H9 (cell line): ENCODE results near the gene LZIC. TPM values are rescaled to one million over a fixed set of nuclear protein-coding genes. Genes with fewer than 3 reads are reported as not detected.

Experiments
- DNase-seq: peaks from one replicate; pipeline ENCODE4 v3.0.0-alpha.2; 2017
- H2AFZ ChIP-seq: one replicate; pipeline ENCODE4 v1.6.1; 2013; ENCODE audit warnings: mild to moderate bottlenecking, low read length, control low read depth, moderate library complexity
- H2AK5ac ChIP-seq: 2 replicates; pipeline ENCODE4 v1.6.1; 2013; ENCODE audit warnings: low read length, control low read depth, mixed read lengths; ENCODE audit not compliant: insufficient read length
- H2BK120ac ChIP-seq: one replicate; pipeline ENCODE4 v1.6.1; 2013; ENCODE audit warnings: low read depth, mild to moderate bottlenecking, low read length, control low read depth, inconsistent platforms; ENCODE audit not compliant: poor library complexity, severe bottlenecking
- H2BK12ac ChIP-seq: 2 replicates; pipeline ENCODE4 v1.6.1; 2013; ENCODE audit warnings: low read length, control low read depth, mixed read lengths, low read depth; ENCODE audit not compliant: insufficient read length
- H2BK15ac ChIP-seq: 2 replicates; pipeline ENCODE4 v1.6.1; 2013; ENCODE audit warnings: low read depth, low read length, control low read depth
- H2BK20ac ChIP-seq: one replicate; pipeline ENCODE4 v1.6.1; 2013; ENCODE audit warnings: low read depth, mild to moderate bottlenecking, low read length, control low read depth, inconsistent platforms; ENCODE audit not compliant: poor library complexity, severe bottlenecking
- H2BK5ac ChIP-seq: 2 replicates; pipeline ENCODE4 v1.6.1; 2013; ENCODE audit warnings: low read length, control low read depth, mixed read lengths; ENCODE audit not compliant: insufficient read length
- H3K14ac ChIP-seq: 2 replicates; pipeline ENCODE4 v1.6.1; 2013; ENCODE audit warnings: low read length, control low read depth; ENCODE audit not compliant: insufficient read depth
- H3K18ac ChIP-seq: 2 replicates; pipeline ENCODE4 v1.6.1; 2013; ENCODE audit warnings: low read depth, mild to moderate bottlenecking, mixed read lengths, low read length, control low read depth; ENCODE audit not compliant: insufficient read length
- H3K23ac ChIP-seq: 2 replicates; pipeline ENCODE4 v1.6.1; 2013; ENCODE audit warnings: low read length, control low read depth, mixed read lengths, low read depth; ENCODE audit not compliant: insufficient read length
- H3K23me2 ChIP-seq: 2 replicates; pipeline ENCODE4 v1.6.1; 2013; ENCODE audit warnings: low read depth, mild to moderate bottlenecking, mixed read lengths, low read length, control low read depth; ENCODE audit not compliant: insufficient read length, poor library complexity, severe bottlenecking
- H3K27ac ChIP-seq: 2 replicates; pipeline ENCODE4 v1.5.1; 2013; ENCODE audit warnings: low read length, control low read depth, mixed read lengths, low read depth; ENCODE audit not compliant: insufficient read length
- H3K27me3 ChIP-seq: 2 replicates; pipeline ENCODE4 v1.6.1; 2013; ENCODE audit warnings: low read length, control low read depth, inconsistent platforms; ENCODE audit not compliant: insufficient read depth
- H3K4ac ChIP-seq: 2 replicates; pipeline ENCODE4 v1.6.1; 2013; ENCODE audit warnings: low read depth, mild to moderate bottlenecking, control low read depth, inconsistent platforms, low read length, moderate library complexity
- H3K4me1 ChIP-seq: 2 replicates; pipeline ENCODE4 v1.6.1; 2013; ENCODE audit warnings: low read length, control low read depth, inconsistent platforms; ENCODE audit not compliant: insufficient read depth
- H3K4me2 ChIP-seq: 2 replicates; pipeline ENCODE4 v1.6.1; 2013; ENCODE audit warnings: low read length, control low read depth, mixed read lengths; ENCODE audit not compliant: insufficient read length, insufficient read depth
- H3K56ac ChIP-seq: 2 replicates; pipeline ENCODE4 v1.6.1; 2013; ENCODE audit warnings: low read depth, mild to moderate bottlenecking, mixed read lengths, low read length, control low read depth; ENCODE audit not compliant: insufficient read length
- H3K79me1 ChIP-seq: 2 replicates; pipeline ENCODE4 v1.6.1; 2013; ENCODE audit warnings: low read depth, mild to moderate bottlenecking, moderate library complexity, low read length, control low read depth, inconsistent platforms; ENCODE audit not compliant: insufficient read depth, poor library complexity, severe bottlenecking
- H3K79me2 ChIP-seq: 2 replicates; pipeline ENCODE4 v1.6.1; 2013; ENCODE audit warnings: low read length, control low read depth, inconsistent platforms; ENCODE audit not compliant: insufficient read depth
- H3K9ac ChIP-seq: 2 replicates; pipeline ENCODE4 v1.6.1; 2013; ENCODE audit warnings: low read length, control low read depth, mixed read lengths; ENCODE audit not compliant: insufficient read length; ENCODE audit errors: extremely low read depth
- H3K9me3 ChIP-seq: one replicate; pipeline ENCODE4 v1.6.1; 2013; ENCODE audit warnings: low read depth, low read length, inconsistent platforms; ENCODE audit not compliant: control insufficient read depth
- H3T11ph ChIP-seq: one replicate; pipeline ENCODE4 v1.6.1; 2013; ENCODE audit warnings: mild to moderate bottlenecking, low read length, control low read depth, inconsistent platforms
- H4K20me1 ChIP-seq: one replicate; pipeline ENCODE4 v1.6.1; 2013; ENCODE audit not compliant: control insufficient read depth, insufficient read length, insufficient read depth
- H4K5ac ChIP-seq: 2 replicates; pipeline ENCODE4 v1.6.1; 2013; ENCODE audit warnings: low read depth, mild to moderate bottlenecking, mixed read lengths, low read length, control low read depth; ENCODE audit not compliant: insufficient read length
- H4K8ac ChIP-seq: replicated peaks from 2 replicates; pipeline ENCODE4 v1.6.1; 2013; ENCODE audit warnings: low read length, control low read depth, mixed read lengths, low read depth; ENCODE audit not compliant: insufficient read length
- H4K91ac ChIP-seq: 2 replicates; pipeline ENCODE4 v1.6.1; 2013; ENCODE audit warnings: low read depth, mild to moderate bottlenecking, moderate library complexity, mixed read lengths, low read length, control low read depth; ENCODE audit not compliant: insufficient read length
- H3K27ac Mint-ChIP-seq, 3 experiments: 2 replicates in 2 of 3; 3 replicates in 1 of 3; pipeline ENCODE4 v1.8.0; 2020 to 2021; ENCODE audit warnings: mixed read lengths in 3 of 3, mild to moderate bottlenecking in 1 of 3, moderate library complexity in 1 of 3
- H3K27me3 Mint-ChIP-seq: 2 replicates; pipeline ENCODE4 v1.8.0; 2021; ENCODE audit warnings: low read depth, mild to moderate bottlenecking, moderate library complexity, mixed read lengths
- H3K36me3 Mint-ChIP-seq, 3 experiments: 2 replicates in 2 of 3; 3 replicates in 1 of 3; pipeline ENCODE4 v1.8.0; 2020 to 2021; ENCODE audit warnings: low read depth in 3 of 3, mixed read lengths in 3 of 3; ENCODE audit not compliant: insufficient read depth in 1 of 3
- H3K4me1 Mint-ChIP-seq, 2 experiments: 2 replicates each; pipeline ENCODE4 v1.8.0; 2020; ENCODE audit warnings: mixed read lengths in 2 of 2
- H3K4me3 Mint-ChIP-seq, 2 experiments: 2 replicates in 1 of 2; 3 replicates in 1 of 2; pipeline ENCODE4 v1.8.0; 2020 to 2021; ENCODE audit warnings: mild to moderate bottlenecking in 2 of 2, mixed read lengths in 2 of 2, moderate library complexity in 1 of 2
- H3K9me3 Mint-ChIP-seq, 2 experiments: 2 replicates in 1 of 2; 3 replicates in 1 of 2; pipeline ENCODE4 v1.8.0; 2020; ENCODE audit warnings: mild to moderate bottlenecking in 2 of 2, mixed read lengths in 2 of 2, moderate library complexity in 1 of 2
- CTCF ChIP-seq: fragments of 200-600 bp; sonication (generic); conservative IDR thresholded peaks from 3 replicates; pipeline ENCODE4 v1.8.0; 2021; ENCODE audit warnings: antibody characterized with exemption, mild to moderate bottlenecking
- WGBS: extraction: QIAGEN DNeasy Blood & Tissue Kit; methylation state at CpG from one replicate; pipeline ENCODE4 v1.1.7; 2013; ENCODE audit warnings: missing lambda C conversion rate, low lambda C conversion rate, mixed read lengths; ENCODE audit not compliant: insufficient read length; ENCODE audit errors: extremely low coverage; 5-methylcytosine and 5-hydroxymethylcytosine counted together
- total RNA-seq: library from RNA; stranded (reverse); gene quantifications from 2 replicates; pipeline ENCODE4 v1.2.1, GENCODE V29; 2021

Gene LZIC
- total RNA-seq, 1 experiment from 2014 or later, result 22.9 TPM

GRCh38 chr1:9901148-9902059, 41.8 kb downstream of the LZIC start:
- no peak overlapping the region for H3K4me3 Mint-ChIP-seq
- H2BK15ac ChIP-seq, result no peak overlapping the region
- H3T11ph ChIP-seq, result no peak overlapping the region
- no peak overlapping the region for H2BK5ac ChIP-seq
- H3K56ac ChIP-seq, result no peak overlapping the region
- H3K79me2 ChIP-seq, result peaks cover 2% of the 10 kb centered on the region; the same call in 1 of the 2 replicates
- no peak overlapping the region for H3K4ac ChIP-seq
- H3K27me3 ChIP-seq, result no peaks in the 10 kb centered on the region
- H2BK20ac ChIP-seq, result no peak overlapping the region
- no peak overlapping the region for H4K8ac ChIP-seq
- no peaks in the 10 kb centered on the region for H3K79me1 ChIP-seq
- no peak overlapping the region for H2AK5ac ChIP-seq
- H3K23me2 ChIP-seq, result no peaks in the 10 kb centered on the region
- H2BK12ac ChIP-seq, result no peak overlapping the region
- H3K14ac ChIP-seq, result no peak overlapping the region
- no peak overlapping the region for H2AFZ ChIP-seq
- H3K9ac ChIP-seq, result no peak overlapping the region
- no peak overlapping the region for H3K4me2 ChIP-seq
- WGBS, result no CpG with 5 or more reads among the region's 9 CpGs
- H2BK120ac ChIP-seq, result no peak overlapping the region
- no peak overlapping the region for H4K91ac ChIP-seq
- no peaks in the 10 kb centered on the region; a peak in 1 of 7 replicates for H3K36me3 Mint-ChIP-seq
- peaks cover 4 to 14% of the 10 kb centered on the region in 2 experiments; a peak in 2 of 4 replicates for H3K4me1 Mint-ChIP-seq
- H3K27ac Mint-ChIP-seq, result peak overlapping the region in 1 of 3 experiments; percentile 0; a peak in 2 of 7 replicates
- H3K27me3 Mint-ChIP-seq, result no peaks in the 10 kb centered on the region
- H4K20me1 ChIP-seq, result no peaks in the 10 kb centered on the region
- no peak overlapping the region for H4K5ac ChIP-seq
- TF ChIP-seq CTCF, result no peak
- no peak overlapping the region for H3K27ac ChIP-seq
- DNase-seq, result no peak
- H3K9me3 Mint-ChIP-seq, result no peaks in the 10 kb centered on the region; a peak in 1 of 5 replicates
- H3K18ac ChIP-seq, result no peak overlapping the region
- H3K9me3 ChIP-seq, result no peaks in the 10 kb centered on the region
- no peak overlapping the region for H3K23ac ChIP-seq
- no peaks in the 10 kb centered on the region for H3K4me1 ChIP-seq
